Endothelial cell of umbilical vein (primary cell): ENCODE measurements around the gene IKZF1.

Source experiments
- EZH2 ChIP-seq: IDR thresholded peaks from 2 replicates; pipeline ENCODE4 v1.6.1; 2012; ENCODE audit warnings: borderline replicate concordance, low read depth, mild to moderate bottlenecking, moderate library complexity, low read length, inconsistent platforms; ENCODE audit not compliant: severe bottlenecking
- JUN ChIP-seq: IDR thresholded peaks from 2 replicates; pipeline ENCODE4 v1.6.1; 2011; ENCODE audit warnings: borderline replicate concordance, low read depth; ENCODE audit not compliant: insufficient read length, insufficient read depth
- POLR2A ChIP-seq: IDR thresholded peaks from 2 replicates; pipeline ENCODE4 v1.6.1; 2012; ENCODE audit warnings: low read depth, mild to moderate bottlenecking, control low read depth, low read length
- POLR2AphosphoS5 ChIP-seq: IDR thresholded peaks from 2 replicates; pipeline ENCODE4 v1.6.1; 2012; ENCODE audit warnings: low read depth, mild to moderate bottlenecking, control low read depth, low read length, moderate library complexity; ENCODE audit not compliant: insufficient read depth
- TF ChIP-seq, protein P1 (sequence below), 2 donors: IDR thresholded peaks; 1 replicate in 1 of 2; 2 replicates in 1 of 2; pipeline ENCODE4 v1.5.1; 2011; ENCODE audit warnings: low read length in 2 of 2, mild to moderate bottlenecking in 2 of 2, moderate library complexity in 2 of 2, control low read depth in 1 of 2, inconsistent platforms in 1 of 2, low read depth in 1 of 2; ENCODE audit not compliant: insufficient read depth in 1 of 2; ENCODE audit errors: extremely low read depth in 1 of 2
- TF ChIP-seq, protein P2 (sequence below): IDR thresholded peaks from 2 replicates; pipeline ENCODE4 v1.6.1; 2011; ENCODE audit not compliant: insufficient read depth, insufficient read length

DNA sequence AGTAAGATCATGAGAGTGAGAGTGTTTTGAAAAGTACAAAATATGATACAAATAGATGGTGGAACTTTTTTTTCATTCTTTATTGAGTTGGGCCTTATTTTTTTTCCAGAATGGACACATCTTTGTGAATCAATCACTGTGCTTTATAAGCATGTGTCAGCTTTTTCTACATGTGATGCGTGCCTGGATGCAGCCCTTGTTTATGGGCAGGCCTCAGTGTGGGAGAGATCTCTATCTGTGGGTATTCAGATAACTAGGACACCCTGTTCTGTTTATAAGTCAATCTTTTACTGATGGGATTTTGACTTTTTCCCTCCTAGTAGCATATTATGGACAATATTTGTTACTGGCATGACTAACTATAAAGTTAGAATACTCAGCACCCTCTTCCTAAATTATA lies 42.9 kb upstream of the IKZF1 start:
- TF ChIP-seq, protein P1, sequence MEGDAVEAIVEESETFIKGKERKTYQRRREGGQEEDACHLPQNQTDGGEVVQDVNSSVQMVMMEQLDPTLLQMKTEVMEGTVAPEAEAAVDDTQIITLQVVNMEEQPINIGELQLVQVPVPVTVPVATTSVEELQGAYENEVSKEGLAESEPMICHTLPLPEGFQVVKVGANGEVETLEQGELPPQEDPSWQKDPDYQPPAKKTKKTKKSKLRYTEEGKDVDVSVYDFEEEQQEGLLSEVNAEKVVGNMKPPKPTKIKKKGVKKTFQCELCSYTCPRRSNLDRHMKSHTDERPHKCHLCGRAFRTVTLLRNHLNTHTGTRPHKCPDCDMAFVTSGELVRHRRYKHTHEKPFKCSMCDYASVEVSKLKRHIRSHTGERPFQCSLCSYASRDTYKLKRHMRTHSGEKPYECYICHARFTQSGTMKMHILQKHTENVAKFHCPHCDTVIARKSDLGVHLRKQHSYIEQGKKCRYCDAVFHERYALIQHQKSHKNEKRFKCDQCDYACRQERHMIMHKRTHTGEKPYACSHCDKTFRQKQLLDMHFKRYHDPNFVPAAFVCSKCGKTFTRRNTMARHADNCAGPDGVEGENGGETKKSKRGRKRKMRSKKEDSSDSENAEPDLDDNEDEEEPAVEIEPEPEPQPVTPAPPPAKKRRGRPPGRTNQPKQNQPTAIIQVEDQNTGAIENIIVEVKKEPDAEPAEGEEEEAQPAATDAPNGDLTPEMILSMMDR (IDR thresholded peaks at IDR 0.05; ENCODE audit: extremely low read depth in 1 of 2, insufficient read depth in 1 of 2, low read depth in 1 of 2, low read length in 2 of 2) = no peak
- no peak for TF ChIP-seq POLR2AphosphoS5
- TF ChIP-seq, protein P2, sequence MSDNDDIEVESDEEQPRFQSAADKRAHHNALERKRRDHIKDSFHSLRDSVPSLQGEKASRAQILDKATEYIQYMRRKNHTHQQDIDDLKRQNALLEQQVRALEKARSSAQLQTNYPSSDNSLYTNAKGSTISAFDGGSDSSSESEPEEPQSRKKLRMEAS = no peak
- TF ChIP-seq POLR2A = no peak
- TF ChIP-seq JUN = no peak
- TF ChIP-seq EZH2 = no peak
